SK-N-SH (cell line): Measurements from ENCODE around the gene BFSP2.
"Not testable (repeated sequence)": the region's sequence is repeated elsewhere in the genome, so short reads cannot be mapped to it uniquely, and the experiment has no call there.

Experiments used
- SIN3A ChIP-seq: IDR thresholded peaks from 2 replicates; pipeline ENCODE4 v1.6.1; 2012; ENCODE audit warnings: low read depth, mild to moderate bottlenecking, low read length, moderate library complexity, borderline replicate concordance
- TF ChIP-seq, protein P1 (sequence below): fragments of 150-350 bp; IDR thresholded peaks from 2 replicates; pipeline ENCODE4 v1.6.1; 2016; ENCODE audit warnings: mild to moderate bottlenecking, low read depth, low read length
- TF ChIP-seq, protein P2 (sequence below): fragments of 200-600 bp; sonication (generic); IDR thresholded peaks from 2 replicates; pipeline ENCODE4 v1.6.1; 2017; ENCODE audit warnings: antibody characterized with exemption, mild to moderate bottlenecking, moderate library complexity

DNA sequence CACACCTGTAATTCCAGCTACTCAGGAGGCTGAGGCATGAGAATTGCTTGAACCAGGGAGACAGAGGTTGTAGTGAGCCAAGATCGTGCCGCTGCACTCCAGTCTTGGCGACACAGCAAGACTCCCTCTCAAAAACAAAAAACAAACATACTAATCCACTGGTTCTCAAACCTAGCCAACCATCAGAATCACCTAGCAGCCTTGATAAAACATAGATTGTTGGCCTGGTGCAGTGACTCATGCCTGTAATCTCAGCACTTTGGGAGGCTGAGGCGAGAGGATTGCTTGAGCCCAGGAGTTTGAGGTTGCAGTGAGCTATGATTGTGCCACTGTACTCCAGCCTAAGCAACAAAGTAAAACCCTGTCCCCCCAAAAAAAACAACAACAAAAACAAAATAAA, 121.1 kb downstream of the BFSP2 start:
- not testable (repeated sequence) for TF ChIP-seq SIN3A
- TF ChIP-seq, protein P1, sequence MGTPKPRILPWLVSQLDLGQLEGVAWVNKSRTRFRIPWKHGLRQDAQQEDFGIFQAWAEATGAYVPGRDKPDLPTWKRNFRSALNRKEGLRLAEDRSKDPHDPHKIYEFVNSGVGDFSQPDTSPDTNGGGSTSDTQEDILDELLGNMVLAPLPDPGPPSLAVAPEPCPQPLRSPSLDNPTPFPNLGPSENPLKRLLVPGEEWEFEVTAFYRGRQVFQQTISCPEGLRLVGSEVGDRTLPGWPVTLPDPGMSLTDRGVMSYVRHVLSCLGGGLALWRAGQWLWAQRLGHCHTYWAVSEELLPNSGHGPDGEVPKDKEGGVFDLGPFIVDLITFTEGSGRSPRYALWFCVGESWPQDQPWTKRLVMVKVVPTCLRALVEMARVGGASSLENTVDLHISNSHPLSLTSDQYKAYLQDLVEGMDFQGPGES = not testable (repeated sequence)
- TF ChIP-seq, protein P2, sequence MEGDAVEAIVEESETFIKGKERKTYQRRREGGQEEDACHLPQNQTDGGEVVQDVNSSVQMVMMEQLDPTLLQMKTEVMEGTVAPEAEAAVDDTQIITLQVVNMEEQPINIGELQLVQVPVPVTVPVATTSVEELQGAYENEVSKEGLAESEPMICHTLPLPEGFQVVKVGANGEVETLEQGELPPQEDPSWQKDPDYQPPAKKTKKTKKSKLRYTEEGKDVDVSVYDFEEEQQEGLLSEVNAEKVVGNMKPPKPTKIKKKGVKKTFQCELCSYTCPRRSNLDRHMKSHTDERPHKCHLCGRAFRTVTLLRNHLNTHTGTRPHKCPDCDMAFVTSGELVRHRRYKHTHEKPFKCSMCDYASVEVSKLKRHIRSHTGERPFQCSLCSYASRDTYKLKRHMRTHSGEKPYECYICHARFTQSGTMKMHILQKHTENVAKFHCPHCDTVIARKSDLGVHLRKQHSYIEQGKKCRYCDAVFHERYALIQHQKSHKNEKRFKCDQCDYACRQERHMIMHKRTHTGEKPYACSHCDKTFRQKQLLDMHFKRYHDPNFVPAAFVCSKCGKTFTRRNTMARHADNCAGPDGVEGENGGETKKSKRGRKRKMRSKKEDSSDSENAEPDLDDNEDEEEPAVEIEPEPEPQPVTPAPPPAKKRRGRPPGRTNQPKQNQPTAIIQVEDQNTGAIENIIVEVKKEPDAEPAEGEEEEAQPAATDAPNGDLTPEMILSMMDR = not testable (repeated sequence)
